SW480 (cell line): ENCODE measurements around the gene HOXB3.

Experiments
- DNase-seq: peaks from one replicate; pipeline ENCODE4 v3.0.0-alpha.2; 2016; ENCODE audit warnings: low spot score

Gene HOXB3

DNA sequence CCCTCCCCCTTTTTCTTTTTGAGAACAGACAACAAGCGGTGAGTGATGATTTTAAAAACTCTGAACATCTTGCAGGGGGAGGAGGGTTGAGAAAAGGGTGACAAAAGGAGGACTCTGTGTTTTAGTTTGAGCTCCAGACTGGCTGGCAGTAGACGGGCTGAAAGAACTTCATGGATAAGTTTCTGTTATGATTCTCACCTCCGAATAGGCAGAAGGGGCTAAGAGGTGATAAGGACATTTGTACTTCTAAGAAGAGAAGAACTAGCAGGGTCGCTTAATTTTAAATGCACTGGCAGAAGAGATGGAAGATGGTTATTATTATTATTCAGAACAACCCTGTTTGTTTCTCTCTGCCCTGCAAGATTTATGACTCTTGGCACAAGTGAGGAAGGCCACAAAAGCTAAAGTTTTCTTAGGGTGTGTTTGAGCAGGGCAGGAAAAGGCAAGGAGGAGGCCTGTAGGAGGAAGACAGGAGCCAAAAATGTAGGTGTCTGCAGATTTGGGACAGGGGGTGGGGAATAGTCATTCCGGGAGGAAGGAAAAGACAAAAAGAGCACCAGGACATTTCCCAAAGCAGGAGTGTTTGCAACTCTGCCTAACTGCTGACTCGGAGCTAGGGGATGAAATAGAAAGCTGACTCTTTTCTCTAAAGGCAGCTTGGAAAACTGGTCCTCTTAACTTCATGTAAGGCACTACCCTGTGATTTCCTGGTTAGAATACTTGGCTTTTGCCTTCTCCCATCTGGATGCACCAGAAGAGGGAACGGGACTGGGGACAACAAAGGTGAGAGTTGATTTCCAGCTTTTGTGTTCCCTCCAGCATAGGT lies 33.3 kb downstream of the HOXB3 start:
- no peak for DNase-seq

DNA sequence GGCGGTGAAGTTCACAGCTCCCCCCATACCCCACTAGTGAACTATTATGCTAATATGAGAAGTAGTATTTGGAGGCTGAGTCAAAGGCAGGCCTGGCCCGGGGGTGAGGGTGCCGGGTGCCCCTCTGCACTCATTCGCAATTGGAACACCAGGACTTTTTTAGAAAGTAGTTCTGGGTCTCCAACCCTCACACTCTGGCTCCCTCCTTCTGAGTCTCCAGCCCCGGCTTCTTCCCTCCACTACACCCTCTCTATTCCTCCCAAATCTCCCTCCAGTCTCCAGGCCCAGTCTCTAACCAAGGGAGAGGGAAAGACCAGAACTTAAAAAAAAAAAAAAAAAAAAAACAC lies 33.8 kb downstream of the HOXB3 start:
- DNase-seq: no peak

DNA sequence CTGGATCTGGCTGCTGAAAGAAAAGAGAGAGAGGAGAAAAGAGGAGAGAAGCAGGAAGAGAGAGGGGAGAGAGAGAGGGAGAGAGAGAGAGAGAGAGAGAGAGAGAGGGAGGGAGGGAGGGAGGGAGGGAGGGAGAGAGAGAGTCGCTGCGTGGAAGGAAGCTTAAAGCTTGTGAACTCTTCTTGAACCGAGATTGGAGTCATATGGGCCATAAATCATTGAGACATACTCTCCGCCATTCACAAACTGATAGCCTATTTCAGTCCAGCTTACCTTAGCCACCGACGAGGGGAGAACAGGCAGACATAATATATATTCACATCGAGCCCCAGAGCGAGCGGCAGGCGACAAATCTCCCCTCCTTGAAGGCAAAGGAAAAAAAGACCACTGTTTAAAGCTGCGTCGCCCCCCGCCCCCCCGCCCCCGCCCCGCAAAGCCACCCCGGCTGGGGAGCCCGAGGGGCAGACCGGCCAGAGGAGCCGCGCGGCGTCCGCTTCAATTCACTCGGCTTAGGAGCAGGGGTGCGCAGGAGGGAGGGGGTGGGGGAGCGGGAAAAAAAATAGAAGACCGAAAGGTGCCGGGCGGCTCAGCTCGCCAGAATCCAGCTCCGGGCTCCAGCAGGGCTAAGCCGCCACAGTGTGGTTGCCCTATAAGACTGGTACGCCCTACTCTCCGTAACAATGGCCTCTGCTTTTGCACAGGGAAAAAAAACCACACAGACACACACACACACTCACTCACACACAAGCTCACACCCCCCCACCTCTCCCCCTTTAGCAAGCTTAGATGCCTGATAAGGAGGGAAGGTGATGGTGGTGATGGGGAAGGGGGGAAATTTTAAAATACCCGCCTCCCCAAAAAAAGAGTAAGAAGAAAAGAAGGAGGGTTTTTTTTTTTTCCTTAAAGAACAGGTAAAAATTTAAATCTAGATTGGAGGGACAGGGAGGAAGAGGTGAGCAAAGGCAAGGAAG lies 34.5 kb downstream of the HOXB3 start:
- no peak for DNase-seq

DNA sequence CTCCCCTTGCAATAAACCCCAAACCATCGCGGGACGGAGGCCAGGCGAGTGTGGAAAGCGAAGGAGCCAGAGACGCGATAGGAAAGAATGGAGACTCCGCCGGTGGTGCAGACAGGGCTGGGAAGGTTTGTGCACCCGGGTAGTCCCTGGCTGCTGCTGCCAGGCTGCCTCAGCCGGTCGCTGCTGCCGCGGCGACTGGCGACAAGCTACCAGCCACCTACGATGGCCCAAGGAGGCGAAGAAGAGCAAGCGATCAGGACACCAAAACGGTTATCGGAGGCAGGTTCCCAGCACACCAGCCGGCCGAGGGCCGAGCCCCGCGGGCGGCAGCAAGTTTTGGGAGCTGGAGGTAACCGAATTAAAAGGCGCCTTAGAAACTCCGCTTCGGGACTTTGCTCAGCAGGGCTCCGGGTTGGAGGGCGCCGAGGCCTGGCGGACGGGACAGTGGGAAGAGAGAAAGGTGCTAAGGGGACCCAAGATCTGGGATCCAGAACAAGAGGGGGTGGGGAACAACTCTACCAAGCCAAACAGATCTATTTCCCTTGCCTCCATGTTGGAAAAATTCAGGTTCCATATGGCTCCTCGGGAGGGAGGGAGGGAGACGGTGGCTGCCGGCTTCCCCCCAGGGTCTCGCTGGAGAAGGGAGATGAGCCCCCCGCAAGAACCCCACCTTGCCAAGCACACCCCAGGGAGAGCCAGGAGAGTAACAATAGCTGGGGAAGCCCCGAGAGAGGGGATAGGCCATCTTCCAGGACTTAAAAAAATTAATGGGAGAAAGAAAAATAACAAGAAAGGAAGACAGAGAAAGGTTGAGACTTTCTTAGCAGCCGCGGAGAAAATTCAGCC lies 35.4 kb downstream of the HOXB3 start:
- DNase-seq: no peak

DNA sequence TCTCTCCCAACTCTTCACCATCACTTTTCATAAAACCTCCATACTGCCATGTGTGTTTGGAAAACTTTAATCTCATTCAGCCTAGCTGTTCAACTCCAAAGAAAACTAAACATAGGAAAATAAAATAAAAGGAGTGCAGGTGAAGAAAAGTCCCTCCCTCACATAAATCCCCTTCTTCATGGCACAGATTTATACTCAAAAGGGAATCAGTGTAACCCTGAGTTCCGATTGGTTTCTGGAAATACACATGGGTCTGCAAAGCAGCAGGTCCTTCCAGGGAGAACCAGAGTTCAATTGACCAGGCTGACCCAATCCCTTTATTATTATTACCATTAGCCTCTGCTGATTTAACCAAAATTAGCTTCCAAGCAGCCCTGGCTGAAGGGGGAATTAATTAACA lies 36.2 kb downstream of the HOXB3 start:
- DNase-seq: no peak

DNA sequence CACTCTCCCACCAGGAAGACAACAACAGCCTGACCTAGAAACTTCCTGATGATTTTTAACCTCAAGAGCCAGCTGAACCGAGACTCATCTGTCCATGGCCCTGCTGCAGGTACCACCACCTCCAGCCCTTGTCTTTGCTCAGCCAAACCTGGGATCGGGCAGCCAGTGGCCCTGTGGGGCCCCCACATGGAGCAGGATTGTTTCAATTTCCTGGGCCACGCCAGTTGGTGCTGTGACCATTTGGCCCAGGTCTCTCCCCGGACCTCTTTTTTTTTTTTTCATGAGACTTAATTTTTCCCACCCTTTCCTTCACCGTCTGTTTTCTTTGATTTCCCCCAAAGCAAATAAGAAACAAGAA lies 36.9 kb downstream of the HOXB3 start:
- no peak for DNase-seq

DNA sequence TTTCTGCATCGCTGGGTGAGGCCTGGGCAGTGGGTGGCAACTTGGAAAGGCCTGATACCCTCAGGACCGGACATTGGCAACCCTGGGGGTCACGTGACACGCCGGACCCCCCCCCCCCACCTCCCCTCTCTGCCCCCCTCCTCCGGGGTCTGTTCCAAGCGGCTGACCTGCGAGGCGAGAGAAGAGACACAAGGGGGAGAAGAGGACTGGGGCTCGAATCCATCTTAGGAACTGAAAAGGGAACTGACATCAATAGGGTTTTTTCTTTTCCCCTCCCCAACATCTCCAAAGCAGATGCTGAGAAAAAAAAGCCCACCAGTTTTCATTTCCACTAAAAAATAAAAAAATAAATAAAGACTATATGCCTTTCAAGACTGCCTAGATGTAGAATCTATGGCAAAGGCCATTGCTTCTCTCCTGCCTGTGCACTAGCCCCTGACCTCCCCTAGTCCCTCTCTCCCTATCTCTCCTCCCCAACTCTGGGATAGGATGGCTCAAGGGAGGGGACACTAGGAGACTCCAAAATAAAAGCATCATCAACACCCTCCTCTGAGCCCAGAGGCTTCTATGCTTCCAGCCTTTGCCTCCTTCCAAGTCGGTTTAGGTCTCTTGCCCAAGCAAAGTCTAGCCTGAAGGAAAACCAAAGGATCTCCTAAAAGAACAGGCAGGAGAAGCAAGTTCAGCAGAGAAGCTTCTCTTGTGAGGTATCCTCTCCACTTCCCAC lies 37.4 kb downstream of the HOXB3 start:
- no peak for DNase-seq

DNA sequence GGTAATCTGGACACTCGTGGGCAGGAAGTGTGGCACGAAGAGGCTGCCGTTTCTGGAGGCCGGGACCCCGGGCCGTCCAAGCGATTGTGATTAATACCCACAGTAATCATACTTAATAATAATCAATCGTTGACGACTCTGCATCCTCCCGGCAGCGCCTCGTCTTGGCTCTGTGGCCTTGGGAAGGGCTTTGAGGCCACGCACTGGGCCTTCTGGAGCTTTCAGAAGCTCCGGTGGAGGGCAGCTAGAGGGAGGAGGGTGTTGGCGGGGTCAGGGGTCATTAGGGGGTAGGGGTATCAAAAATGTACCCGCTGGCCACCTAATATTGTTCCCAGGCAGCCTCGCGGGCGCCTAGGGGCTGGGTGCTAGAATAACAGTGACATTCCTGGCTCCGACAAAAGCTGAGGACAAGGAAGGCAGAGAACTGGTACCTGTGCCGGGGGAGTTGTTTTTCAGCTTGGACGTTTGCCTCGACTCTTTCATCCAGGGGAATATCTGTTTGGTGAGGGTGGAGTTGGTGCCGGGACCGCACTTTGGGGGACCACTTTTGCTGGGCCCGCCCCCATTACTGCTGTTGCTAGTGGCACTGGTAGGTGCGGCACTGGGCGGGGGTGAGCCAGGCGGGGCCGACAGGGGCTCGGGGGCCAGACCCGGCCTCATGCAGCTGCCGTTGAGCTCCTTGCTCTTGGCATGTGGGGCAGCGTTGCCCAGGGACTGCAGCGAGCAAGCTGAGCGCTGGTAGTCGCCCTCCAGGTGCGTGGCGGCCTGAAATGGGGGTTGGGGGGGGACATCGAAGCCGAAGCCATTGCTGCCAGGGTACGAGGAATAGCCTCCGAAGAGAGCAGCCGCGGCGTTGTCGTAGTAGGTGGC lies 38.2 kb downstream of the HOXB3 start:
- DNase-seq: no peak

DNA sequence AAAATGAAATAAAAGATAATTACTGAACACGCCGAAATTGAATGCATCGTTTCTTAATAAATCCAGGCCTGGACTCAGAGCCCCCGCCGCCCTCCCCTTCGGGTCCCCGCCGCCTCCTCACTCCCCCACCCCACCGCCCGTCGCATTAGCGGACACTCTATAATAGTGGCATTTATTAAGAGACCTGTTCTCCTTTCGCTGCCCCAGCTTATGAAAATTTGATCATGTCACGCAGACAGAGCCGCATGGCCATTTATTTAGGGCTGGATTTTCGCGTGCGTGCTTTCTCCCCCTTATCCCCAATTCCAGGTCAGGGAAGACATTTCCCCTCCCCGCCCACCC lies 38.9 kb downstream of the HOXB3 start:
- DNase-seq: no peak

DNA sequence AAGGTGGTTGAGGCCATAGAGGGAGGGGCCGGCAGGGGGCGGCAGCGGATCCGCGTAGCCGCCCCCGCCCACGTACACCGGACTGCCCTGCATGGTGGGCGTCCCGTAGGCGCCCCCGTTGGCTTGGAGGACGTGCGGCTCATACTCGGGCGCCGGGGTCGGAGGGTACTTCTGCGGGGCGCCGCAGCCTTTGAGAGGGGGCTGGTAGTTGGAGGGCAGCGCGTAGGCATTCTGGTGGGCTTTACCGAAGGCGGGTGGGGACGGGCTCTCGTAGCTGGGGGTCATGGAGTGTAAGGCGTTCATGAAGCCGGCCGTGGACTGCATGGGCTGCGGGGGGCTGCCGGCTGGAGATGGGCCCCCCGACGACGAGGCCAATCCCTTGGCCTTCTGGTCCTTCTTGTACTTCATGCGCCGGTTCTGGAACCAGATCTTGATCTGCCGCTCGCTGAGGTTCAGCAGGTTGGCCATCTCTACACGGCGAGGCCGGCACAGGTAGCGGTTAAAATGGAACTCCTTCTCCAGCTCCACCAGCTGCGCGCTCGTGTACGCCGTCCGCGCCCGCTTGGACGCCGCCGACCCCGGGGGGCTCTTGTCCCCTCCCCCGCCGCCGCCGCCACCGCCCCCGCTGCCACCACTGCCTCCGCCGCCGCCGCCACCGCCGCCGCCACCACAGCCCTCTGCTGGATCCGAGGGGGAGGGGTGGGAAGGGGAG lies 39.4 kb downstream of the HOXB3 start:
- no peak for DNase-seq

DNA sequence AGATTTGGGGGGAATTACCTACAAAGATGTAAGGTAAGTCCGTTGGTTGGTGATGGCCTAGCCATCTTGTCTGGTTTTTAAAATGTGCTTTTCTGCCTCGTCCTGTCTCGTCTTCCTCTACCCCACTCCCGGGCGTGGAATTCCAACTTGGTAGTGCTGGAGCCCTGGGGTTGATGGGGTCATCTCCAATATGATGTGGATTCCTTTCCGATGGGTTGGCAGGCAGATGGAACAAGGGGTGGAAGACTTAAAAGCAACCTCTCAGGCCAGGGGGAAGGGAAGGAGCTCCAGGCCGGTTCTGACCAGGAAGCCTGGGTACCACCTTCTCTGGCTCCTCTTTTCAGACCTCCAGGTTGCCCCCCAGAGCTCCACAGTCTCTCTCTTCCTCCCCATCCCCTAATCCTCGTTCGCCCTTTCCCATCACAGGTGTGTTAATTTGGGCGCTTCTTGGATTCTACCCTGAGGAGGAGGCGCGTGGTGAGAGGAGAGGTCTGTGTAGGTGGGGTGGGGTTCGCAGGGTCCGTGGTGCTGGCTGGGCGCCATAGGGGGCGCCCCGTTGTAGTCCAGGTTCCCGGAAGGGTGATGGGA lies 40.0 kb downstream of the HOXB3 start:
- no peak for DNase-seq

DNA sequence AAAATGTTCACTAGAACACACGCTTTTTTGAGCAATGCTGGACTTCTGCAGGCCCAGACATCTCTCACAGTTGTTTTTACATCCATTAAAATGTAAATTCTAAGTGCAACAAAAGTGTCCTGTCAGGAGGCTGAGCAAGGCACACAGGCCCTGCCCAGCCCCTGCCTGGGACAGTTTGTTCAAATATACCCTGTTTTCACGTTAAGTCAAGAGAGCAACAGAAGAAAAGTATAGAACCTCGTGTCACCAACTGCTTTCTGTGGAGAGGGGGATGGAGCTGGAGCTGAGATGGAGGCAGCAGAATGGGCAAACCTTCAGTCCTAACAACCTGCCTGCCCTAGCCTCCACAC lies 40.8 kb downstream of the HOXB3 start:
- no peak for DNase-seq

DNA sequence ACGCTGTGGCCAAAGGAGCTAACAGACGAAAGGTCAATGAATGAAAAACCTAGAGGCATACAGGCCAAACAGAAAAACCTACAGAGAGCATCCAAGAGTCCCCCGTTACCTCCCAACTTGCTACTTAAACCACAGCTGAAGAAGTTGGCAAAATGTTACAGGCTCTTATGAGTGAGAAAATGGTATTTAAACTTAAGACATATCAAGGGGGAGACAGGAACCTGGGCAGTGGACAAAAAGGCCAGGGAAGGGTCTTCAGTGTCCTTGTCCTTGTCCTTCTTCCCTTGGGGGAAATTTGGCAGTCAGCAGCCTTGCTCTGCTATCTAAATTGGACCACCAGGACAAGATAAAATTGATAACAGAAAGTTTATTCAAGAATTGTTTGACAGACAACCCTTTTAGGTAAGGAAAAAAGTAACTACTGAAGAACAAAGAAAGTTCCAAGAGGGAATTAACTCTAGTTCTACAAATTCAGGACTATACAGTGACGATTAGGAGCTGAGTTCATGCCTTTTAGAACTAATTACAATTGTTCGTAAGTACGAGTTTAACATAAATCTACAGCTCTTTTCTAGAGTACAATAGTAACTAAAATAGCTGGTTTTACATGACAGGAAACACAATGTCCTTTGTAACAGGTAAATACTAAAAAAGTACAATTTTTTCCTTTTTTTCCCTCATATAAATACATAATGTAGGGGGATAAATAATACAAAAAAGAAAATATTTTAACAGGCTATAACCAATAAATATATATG lies 41.3 kb downstream of the HOXB3 start:
- DNase-seq: no peak

DNA sequence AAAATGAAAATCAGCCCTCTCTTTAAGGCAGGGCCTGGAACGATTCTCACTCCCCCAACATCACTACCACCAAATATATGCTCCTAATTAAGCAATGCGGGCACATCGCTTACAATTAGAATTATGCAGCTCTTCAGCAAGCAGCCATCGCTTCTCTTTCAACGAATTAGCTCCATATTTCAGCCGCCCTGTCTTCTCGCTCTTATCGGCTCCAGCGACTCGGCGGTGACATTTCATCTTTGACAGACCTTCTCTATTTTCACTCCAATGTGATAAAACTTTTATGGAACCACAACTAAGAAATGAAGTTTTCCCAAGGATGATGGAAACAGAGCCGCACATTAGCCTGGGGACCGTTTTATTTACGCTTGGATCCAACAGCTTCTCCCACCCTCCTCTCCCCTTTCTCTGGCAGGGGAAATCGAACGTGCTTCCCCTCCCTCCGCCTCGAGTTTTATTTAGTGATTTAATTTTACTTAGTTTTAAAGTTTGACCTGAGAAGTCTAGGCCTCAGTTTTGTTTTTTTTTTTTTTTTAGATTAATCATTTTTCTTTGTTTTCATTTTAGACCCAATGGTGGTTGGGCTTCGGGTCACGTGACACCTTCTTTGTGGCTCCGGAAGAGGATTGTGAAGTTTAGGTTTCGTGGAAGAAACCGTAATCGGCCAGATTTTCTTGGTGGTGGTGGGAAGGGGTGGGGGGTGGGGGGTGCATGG lies 42.1 kb downstream of the HOXB3 start:
- no peak for DNase-seq

DNA sequence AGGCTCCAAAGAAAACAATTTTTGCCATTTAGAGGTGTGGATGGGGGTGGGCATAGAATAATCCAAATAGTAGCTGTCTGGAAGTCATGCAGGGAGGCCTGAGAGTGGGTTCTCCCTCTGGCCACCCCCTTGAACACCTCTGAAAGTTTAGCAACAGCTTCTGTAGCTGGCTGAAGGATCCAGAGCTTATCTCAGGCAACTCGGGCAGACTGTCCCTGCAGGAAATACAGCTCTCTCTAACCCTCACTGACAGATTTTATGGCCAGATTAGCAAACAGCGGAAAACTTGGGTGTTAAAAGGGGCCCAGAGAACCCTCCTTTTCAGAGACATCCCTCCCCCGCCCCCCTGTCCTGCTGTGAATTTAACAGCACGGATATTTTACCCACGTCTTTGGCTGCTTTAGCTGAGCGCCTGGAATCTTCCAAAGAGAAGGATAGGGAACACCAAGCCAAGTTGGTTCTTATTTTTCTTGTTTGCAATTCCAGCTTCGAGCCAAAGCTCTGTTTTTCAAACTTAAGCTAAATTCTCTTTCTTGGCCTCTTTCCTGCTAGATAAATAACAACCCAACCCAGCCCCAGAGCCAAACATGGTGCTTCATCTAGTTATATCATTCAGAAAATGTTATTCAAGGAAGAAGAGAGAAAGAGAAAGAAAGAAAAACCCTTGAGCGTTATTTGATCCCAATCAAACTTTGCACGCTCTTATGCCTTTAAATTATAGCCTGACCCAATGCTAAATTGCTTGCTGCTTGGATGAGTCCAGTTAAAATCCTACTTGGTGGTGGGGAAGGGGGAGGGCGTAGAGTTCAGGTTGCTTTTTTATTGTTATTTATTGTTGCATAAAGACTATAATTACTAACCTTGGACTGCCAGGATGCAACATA lies 42.9 kb downstream of the HOXB3 start:
- no peak for DNase-seq

DNA sequence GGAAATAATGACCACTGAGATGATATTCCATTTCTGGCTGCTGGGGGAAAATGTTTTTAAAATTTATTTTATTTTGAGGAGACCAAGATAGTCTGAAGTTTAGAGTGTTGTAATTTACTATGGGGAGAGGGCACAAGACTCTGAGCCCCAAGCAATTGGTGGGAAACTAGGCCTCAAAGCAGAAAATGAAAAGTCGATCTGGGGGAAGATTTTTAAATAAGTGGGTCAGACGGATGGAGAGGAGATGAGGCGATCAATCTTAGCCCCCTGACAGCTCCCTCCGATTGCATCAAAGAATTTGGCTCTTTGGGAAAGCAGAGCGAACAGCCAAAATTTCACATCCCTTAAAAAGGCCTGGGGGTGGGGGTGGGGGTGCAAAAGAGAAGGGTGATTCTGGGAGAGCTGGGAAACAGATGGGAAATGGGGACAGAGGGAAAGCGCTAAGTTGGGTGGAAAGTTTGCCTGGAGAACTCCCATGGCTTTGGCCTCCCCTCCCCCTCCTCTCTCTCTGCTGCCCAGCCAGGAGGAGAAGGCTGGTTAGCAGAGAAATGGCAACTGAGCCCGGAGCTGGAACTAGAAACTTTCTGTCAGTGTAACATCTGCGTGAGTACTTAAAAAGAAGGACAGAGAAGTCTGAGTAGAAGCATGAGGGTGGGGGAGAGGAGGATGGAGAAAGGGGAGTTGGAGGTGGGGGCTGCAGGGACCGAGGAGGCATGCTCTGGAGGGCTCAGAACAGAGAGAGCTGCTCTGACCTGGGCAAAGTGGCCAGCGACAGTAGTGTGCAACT lies 43.7 kb downstream of the HOXB3 start:
- DNase-seq: no peak

DNA sequence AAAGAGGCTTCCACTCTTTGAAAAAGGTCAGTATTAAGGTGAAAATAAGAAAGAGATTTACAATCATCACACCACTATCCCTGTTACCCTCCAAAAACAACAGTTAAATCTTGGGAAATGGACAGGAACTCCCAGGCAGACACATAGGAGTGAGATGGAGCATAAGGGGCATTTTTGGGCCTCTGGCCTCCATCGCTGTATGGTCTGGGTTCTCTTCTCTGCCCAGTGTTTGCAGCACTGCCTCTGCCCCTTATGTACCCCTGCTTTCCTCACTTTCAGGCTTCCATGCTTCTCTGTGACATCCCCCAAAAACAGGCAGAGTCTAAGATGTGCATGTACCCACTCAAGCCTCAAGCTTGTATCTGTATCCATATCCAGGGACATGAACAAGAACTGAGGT lies 44.5 kb downstream of the HOXB3 start:
- DNase-seq: no peak
